T-cell (primary cell): Measurements from ENCODE around the gene METTL14. TPM values are rescaled to one million over a fixed set of nuclear protein-coding genes. Genes with fewer than 3 reads are reported as not detected.

Experiments
- ATAC-seq, 4 experiments: fragments of 200-7000 bp in 3 of 4; fragments of 150-1000 bp in 1 of 4; cut with Tn5 transposase; replicated peaks in 1 of 4; 1 replicate in 3 of 4; 2 replicates in 1 of 4; pipeline ENCODE4 v1.10.0; 2021; ENCODE audit warnings: moderate library complexity in 3 of 4, mild to moderate bottlenecking in 2 of 4, moderate number of reproducible peaks in 1 of 4
- CTCF ChIA-PET, 2 donors: fragments of 300-600 bp; sonication (Branson Sonifier 250); formaldehyde crosslinking; loops; one replicate each; lab custom pipeline; 2022; ENCODE audit warnings: antibody characterized with exemption in 2 of 2; lab: Charles Lee
- POLR2A ChIA-PET, 2 donors: fragments of 300-600 bp; sonication (Branson Sonifier 250); formaldehyde crosslinking; loops; one replicate each; lab custom pipeline; 2022; ENCODE audit warnings: antibody characterized with exemption in 2 of 2; lab: Charles Lee
- DNase-seq, 35 experiments: peaks; one replicate each; pipeline versions ENCODE4 v3.0.0 to v3.0.0-alpha.2; 2013 to 2023
- H3K27ac ChIP-seq: one replicate; pipeline ENCODE4 v1.5.1; 2013; ENCODE audit warnings: low read length
- H3K27me3 ChIP-seq, 2 experiments: replicated peaks in 1 of 2; 1 replicate in 1 of 2; 2 replicates in 1 of 2; pipeline versions ENCODE4 v1.6.1 to v1.7.0; 2013; ENCODE audit warnings: low read length in 1 of 2, mixed read lengths in 1 of 2; ENCODE audit not compliant: control insufficient read depth in 2 of 2, insufficient read depth in 2 of 2; ENCODE audit errors: extremely low read depth in 1 of 2
- H3K36me3 ChIP-seq, 2 donors: 1 replicate in 1 of 2; 2 replicates in 1 of 2; pipeline versions ENCODE4 v1.6.1 to v1.7.0; 2013; ENCODE audit warnings: low read length in 1 of 2; ENCODE audit not compliant: control insufficient read depth in 2 of 2, insufficient read depth in 1 of 2; ENCODE audit errors: extremely low read depth in 1 of 2
- H3K4me1 ChIP-seq, 2 experiments: 1 replicate in 1 of 2; 2 replicates in 1 of 2; pipeline versions ENCODE4 v1.6.1 to v1.7.0; 2013; ENCODE audit warnings: low read length in 2 of 2, mixed read lengths in 1 of 2; ENCODE audit not compliant: insufficient read depth in 2 of 2, control insufficient read depth in 1 of 2; ENCODE audit errors: extremely low read depth in 1 of 2
- H3K4me3 ChIP-seq, 2 donors: 1 replicate in 1 of 2; 2 replicates in 1 of 2; pipeline versions ENCODE4 v1.5.1 to v1.7.0; 2013; ENCODE audit warnings: mild to moderate bottlenecking in 2 of 2, low read length in 1 of 2, moderate library complexity in 1 of 2; ENCODE audit not compliant: control insufficient read depth in 1 of 2; ENCODE audit errors: extremely low read depth in 1 of 2
- H3K9me3 ChIP-seq: 2 replicates; pipeline ENCODE4 v1.7.0; 2013
- H3K27ac Mint-ChIP-seq, 2 donors: one replicate each; pipeline ENCODE4 v1.8.0; 2020 to 2021; ENCODE audit warnings: mild to moderate bottlenecking in 2 of 2, mixed read lengths in 2 of 2
- H3K27me3 Mint-ChIP-seq, 2 donors: one replicate each; pipeline ENCODE4 v1.8.0; 2021 to 2022; ENCODE audit warnings: mixed read lengths in 2 of 2
- H3K36me3 Mint-ChIP-seq: one replicate; pipeline ENCODE4 v1.8.0; 2021; ENCODE audit warnings: mixed read lengths
- H3K4me1 Mint-ChIP-seq, 3 donors: one replicate each; pipeline ENCODE4 v1.8.0; 2020 to 2022; ENCODE audit warnings: mixed read lengths in 3 of 3, mild to moderate bottlenecking in 1 of 3
- H3K4me3 Mint-ChIP-seq, 3 donors: one replicate each; pipeline ENCODE4 v1.8.0; 2020 to 2022; ENCODE audit warnings: mild to moderate bottlenecking in 3 of 3, mixed read lengths in 3 of 3, moderate library complexity in 3 of 3
- H3K9me3 Mint-ChIP-seq, 3 donors: one replicate each; pipeline ENCODE4 v1.8.0; 2020 to 2022; ENCODE audit warnings: mixed read lengths in 3 of 3
- WGBS: methylation state at CpG from one replicate; pipeline ENCODE4 v1.1.5; 2013; ENCODE audit warnings: missing lambda C conversion rate; ENCODE audit not compliant: insufficient coverage; 5-methylcytosine and 5-hydroxymethylcytosine counted together
- total RNA-seq, 35 experiments: library from RNA in 6 of 35; stranded (reverse) in 6 of 35; fragments of 120-200 nt in 1 of 35; gene quantifications; one replicate each; pipeline versions ENCODE4 v1.2.1 to v1.2.4 and lab custom pipeline; 2013 to 2026

Gene METTL14
- total RNA-seq, 5 donors from 2014 or later (not counting 1 experiment from before 2014, with no cell fraction given): 39.4 to 53.8 (median 48.9) TPM

- Mint-ChIP-seq H3K4me1 (peaks cover 13 to 20% (median 13%) of the 10 kb centered on the region in 3 donors), H3K36me3 (no peaks in the 10 kb centered on the region), H3K27ac (no peak overlapping the region), H3K27me3 (peaks cover 0 to 1% of the 10 kb centered on the region in 2 donors), H3K9me3 (no peaks in the 10 kb centered on the region), H3K4me3 (no peak overlapping the region)
- no peak overlapping the region for H3K4me3 ChIP-seq
- POLR2A ChIA-PET: no interaction called here
- no CpG with 5 or more reads among the region's 1 CpG for WGBS
- H3K36me3 ChIP-seq: no peaks in the 10 kb centered on the region
- ATAC-seq (no peak), DNase-seq (no peak)
- CTCF ChIA-PET: no interaction called here
- H3K9me3 ChIP-seq: no peaks in the 10 kb centered on the region
- H3K4me1 ChIP-seq: peaks cover 0 to 4% of the 10 kb centered on the region in 2 experiments
- no peak overlapping the region for H3K27ac ChIP-seq
- no peaks in the 10 kb centered on the region for H3K27me3 ChIP-seq
Measured at GRCh38 chr4:118680808-118681207, 4.4 kb upstream of the METTL14 start.

GRCh38 chr4:118682928-118683327 lies 2.3 kb upstream of the METTL14 start:
- CTCF ChIA-PET: no interaction called here

GRCh38 chr4:118683513-118683912 lies 1.7 kb upstream of the METTL14 start:
- no peak for ATAC-seq
- H3K36me3 Mint-ChIP-seq: peaks cover 5% of the 10 kb centered on the region
- H3K9me3 ChIP-seq: no peaks in the 10 kb centered on the region
- H3K27me3 Mint-ChIP-seq: peaks cover 0 to 1% of the 10 kb centered on the region in 2 donors
- H3K27ac ChIP-seq: no peak overlapping the region
- H3K4me1 ChIP-seq: peaks cover 3 to 19% of the 10 kb centered on the region in 2 experiments
- no CpG with 5 or more reads among the region's 2 CpGs for WGBS
- no peak overlapping the region for H3K4me3 Mint-ChIP-seq
- peaks cover 0 to 8% of the 10 kb centered on the region in 2 donors for H3K36me3 ChIP-seq
- no peak overlapping the region for H3K4me3 ChIP-seq
- DNase-seq: no peak
- H3K27ac Mint-ChIP-seq: no peak overlapping the region
- CTCF ChIA-PET: no interaction called here
- H3K27me3 ChIP-seq: no peaks in the 10 kb centered on the region
- H3K4me1 Mint-ChIP-seq: peaks cover 32 to 37% (median 35%) of the 10 kb centered on the region in 3 donors
- POLR2A ChIA-PET: no interaction called here
- no peaks in the 10 kb centered on the region for H3K9me3 Mint-ChIP-seq

More at GRCh38 chr4:118682928-118683327, 2.3 kb upstream of the METTL14 start:
- no peaks in the 10 kb centered on the region for H3K9me3 Mint-ChIP-seq
- H3K4me3 Mint-ChIP-seq: no peak overlapping the region
- POLR2A ChIA-PET: interaction anchor here in 1 of 2 donors (0.5 kb wide), 1 partner anchor 9 kb away, joined by 3 read pairs; no protein-coding TSS in a partner anchor
- Histone ChIP-seq H3K36me3 (peaks cover 0 to 4% of the 10 kb centered on the region in 2 donors), H3K9me3 (no peaks in the 10 kb centered on the region), H3K27me3 (no peaks in the 10 kb centered on the region), H3K4me1 (peaks cover 3 to 19% of the 10 kb centered on the region in 2 experiments), H3K4me3 (no peak overlapping the region), H3K27ac (no peak overlapping the region)
- ATAC-seq: no peak
- WGBS: no CpG with 5 or more reads among the region's 1 CpG
- peaks cover 5% of the 10 kb centered on the region for H3K36me3 Mint-ChIP-seq
- peaks cover 32 to 37% (median 34%) of the 10 kb centered on the region in 3 donors for H3K4me1 Mint-ChIP-seq
- DNase-seq: peak in 2 of 35 experiments; percentile 1 to 13
- no peak overlapping the region for H3K27ac Mint-ChIP-seq
- peaks cover 0 to 1% of the 10 kb centered on the region in 2 donors for H3K27me3 Mint-ChIP-seq

- no CpG with 5 or more reads among the region's 2 CpGs for WGBS
- ChIA-PET POLR2A (no interaction called here), CTCF (interaction anchor here in 1 of 2 donors (0.6 kb wide), 1 partner anchor 18 kb away, joined by 3 read pairs; the partner anchor contains the start of gene METTL14)
- H3K9me3 ChIP-seq: no peaks in the 10 kb centered on the region
- Mint-ChIP-seq H3K27ac (no peak overlapping the region), H3K36me3 (peaks cover 56% of the 10 kb centered on the region), H3K4me3 (no peak overlapping the region), H3K27me3 (no peaks in the 10 kb centered on the region), H3K4me1 (no peaks in the 10 kb centered on the region), H3K9me3 (no peaks in the 10 kb centered on the region)
- no peaks in the 10 kb centered on the region for H3K4me1 ChIP-seq
- ATAC-seq (no peak), DNase-seq (no peak)
- no peak overlapping the region for H3K27ac ChIP-seq
- peaks cover 0 to 62% of the 10 kb centered on the region in 2 donors for H3K36me3 ChIP-seq
- H3K27me3 ChIP-seq: no peaks in the 10 kb centered on the region
- H3K4me3 ChIP-seq: no peak overlapping the region
Measured at GRCh38 chr4:118703118-118703517, 17.9 kb downstream of the METTL14 start.

- no peaks in the 10 kb centered on the region for H3K4me1 ChIP-seq
- H3K36me3 ChIP-seq: peaks cover 0 to 50% of the 10 kb centered on the region in 2 donors
- Mint-ChIP-seq H3K36me3 (peaks cover 36% of the 10 kb centered on the region), H3K27ac (no peak overlapping the region), H3K27me3 (no peaks in the 10 kb centered on the region), H3K4me1 (peaks cover 0 to 1% (median 0%) of the 10 kb centered on the region in 3 donors), H3K4me3 (no peak overlapping the region), H3K9me3 (no peaks in the 10 kb centered on the region)
- ChIA-PET POLR2A (no interaction called here), CTCF (no interaction called here)
- ATAC-seq (no peak), DNase-seq (no peak)
- no peaks in the 10 kb centered on the region for H3K9me3 ChIP-seq
- H3K4me3 ChIP-seq: no peak overlapping the region
- WGBS: no CpG with 5 or more reads among the region's 2 CpGs
- H3K27me3 ChIP-seq: no peaks in the 10 kb centered on the region
- no peak overlapping the region for H3K27ac ChIP-seq
Measured at GRCh38 chr4:118711052-118711451, 25.9 kb downstream of the METTL14 start.

GRCh38 chr4:118712872-118713271 lies 27.7 kb downstream of the METTL14 start:
- Mint-ChIP-seq H3K4me1 (peaks cover 0 to 1% (median 0%) of the 10 kb centered on the region in 3 donors), H3K4me3 (no peak overlapping the region), H3K27ac (no peak overlapping the region), H3K36me3 (peaks cover 29% of the 10 kb centered on the region), H3K9me3 (no peaks in the 10 kb centered on the region), H3K27me3 (no peaks in the 10 kb centered on the region)
- no CpG with 5 or more reads among the region's 1 CpG for WGBS
- ChIA-PET POLR2A (no interaction called here), CTCF (no interaction called here)
- Histone ChIP-seq H3K36me3 (peaks cover 0 to 37% of the 10 kb centered on the region in 2 donors), H3K9me3 (no peaks in the 10 kb centered on the region), H3K27me3 (no peaks in the 10 kb centered on the region), H3K4me1 (no peaks in the 10 kb centered on the region), H3K4me3 (no peak overlapping the region), H3K27ac (no peak overlapping the region)
- DNase-seq (no peak), ATAC-seq (no peak)
